Fibroblast of skin of back (primary cell): ENCODE data around the gene SAMD8.
"Not testable (repeated sequence)": the region's sequence is repeated elsewhere in the genome, so short reads cannot be mapped to it uniquely, and the experiment has no call there.

Experiments
- DNase-seq: peaks from one replicate; pipeline ENCODE4 v3.0.0-alpha.2; 2013

The SAMD8 gene

DNA sequence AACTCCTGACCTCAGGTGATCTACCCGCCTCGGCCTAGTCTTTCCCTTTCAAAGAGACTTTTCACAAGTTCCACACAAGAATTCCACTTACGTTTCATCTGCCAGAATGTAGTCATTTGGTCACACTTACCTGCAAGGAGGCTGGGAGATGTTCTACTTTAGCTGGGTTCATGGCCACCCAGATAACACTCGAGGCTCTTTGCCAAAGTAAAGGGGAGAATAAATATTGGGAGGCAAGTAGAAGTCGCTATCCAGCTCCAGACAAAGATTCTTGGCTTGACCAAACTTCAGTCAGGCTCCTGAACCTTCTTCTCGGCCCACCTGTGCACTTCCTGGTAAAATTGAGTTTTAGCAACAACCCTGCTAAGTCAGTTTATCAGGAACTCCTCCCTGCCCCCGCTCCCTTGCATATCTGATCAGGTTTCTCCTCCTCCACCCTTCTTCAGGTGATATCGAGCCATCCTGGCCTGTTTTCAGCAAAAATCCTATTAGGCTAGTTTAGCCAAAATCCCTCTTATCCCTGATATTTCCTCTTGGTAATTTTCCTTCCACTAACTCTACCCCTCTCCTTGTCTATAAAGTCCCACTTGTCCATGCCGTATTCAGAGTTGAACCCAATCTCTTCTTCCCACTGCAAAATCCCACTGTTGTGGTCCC is 25.1 kb upstream of the SAMD8 start:
- no peak for DNase-seq

DNA sequence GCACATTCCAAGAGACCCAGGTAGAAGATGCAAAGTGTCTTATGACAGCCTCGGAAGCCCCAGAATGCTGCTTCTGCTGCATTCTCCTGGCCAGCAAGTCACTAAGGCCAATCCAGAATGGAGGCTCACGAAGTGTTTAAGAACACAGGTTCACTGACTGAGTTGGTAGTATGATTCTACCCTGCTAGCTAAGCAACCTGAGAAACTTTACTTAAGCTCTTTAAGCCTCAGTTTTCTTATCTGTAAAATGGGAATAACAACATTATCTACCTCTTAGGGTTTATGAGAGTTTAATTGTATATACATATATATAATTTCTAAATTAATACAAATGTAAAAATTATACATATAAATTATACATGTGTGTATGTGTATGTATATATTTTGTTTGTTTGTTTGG is 22.8 kb upstream of the SAMD8 start:
- no peak for DNase-seq

DNA sequence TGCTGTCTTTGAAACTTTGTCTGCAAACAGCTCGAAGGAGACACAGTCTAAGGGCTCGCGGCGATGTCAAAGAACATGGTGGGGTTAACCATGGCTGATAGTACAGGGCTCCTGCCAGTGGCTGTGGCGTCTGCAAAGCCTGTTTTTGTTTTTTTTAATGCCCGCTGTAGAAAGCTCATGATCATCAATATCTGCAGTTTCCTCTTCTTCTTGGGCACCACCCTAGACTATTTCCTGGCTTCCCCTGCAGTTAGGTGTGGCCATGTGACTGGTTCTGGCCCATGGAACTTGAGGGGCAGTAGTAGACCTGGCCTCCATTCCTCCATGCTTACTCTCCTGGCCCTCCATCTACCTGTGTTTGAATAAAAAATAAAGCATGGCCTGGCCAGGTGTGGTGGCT is 21.8 kb upstream of the SAMD8 start:
- no peak for DNase-seq

- no peak for DNase-seq
Measured at GRCh38 chr10:75091146-75091545, 20.3 kb upstream of the SAMD8 start.

GRCh38 chr10:75094465-75094864 is 17.0 kb upstream of the SAMD8 start:
- DNase-seq = no peak

- no peak for DNase-seq
Measured at GRCh38 chr10:75095631-75096030, 15.8 kb upstream of the SAMD8 start.

GRCh38 chr10:75096749-75097148 is 14.7 kb upstream of the SAMD8 start:
- no peak for DNase-seq

DNA sequence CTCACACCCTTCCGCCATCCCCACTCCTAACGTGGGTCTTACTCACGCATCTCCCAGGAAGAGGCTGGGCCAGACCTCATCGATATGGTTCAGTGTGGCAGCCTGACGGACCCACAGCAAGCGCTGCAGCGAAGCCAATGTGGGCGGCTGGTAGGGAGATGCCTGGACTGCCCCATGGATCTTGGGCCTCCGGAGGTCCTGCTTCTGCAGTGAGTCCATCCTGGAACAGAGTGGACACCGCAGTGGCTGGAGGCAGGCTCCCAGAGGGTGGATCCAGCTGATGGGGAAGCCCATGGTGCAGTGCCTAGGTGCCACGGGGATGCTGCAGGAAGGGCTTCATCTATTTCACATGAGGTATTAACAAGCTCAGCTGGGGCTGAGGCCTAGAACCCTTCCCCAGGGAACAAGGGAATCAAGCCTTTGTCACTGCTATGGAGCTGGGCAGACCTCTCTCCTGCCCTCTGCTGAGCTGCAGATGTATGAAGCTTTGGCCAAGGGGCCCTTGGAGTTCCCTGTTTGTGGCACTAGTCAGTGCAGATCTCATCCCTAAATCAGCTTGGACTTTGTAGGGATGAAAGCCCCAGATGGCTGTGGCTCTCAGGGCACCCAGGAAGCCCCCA is 13.7 kb upstream of the SAMD8 start:
- DNase-seq = peak; percentile 34

DNA sequence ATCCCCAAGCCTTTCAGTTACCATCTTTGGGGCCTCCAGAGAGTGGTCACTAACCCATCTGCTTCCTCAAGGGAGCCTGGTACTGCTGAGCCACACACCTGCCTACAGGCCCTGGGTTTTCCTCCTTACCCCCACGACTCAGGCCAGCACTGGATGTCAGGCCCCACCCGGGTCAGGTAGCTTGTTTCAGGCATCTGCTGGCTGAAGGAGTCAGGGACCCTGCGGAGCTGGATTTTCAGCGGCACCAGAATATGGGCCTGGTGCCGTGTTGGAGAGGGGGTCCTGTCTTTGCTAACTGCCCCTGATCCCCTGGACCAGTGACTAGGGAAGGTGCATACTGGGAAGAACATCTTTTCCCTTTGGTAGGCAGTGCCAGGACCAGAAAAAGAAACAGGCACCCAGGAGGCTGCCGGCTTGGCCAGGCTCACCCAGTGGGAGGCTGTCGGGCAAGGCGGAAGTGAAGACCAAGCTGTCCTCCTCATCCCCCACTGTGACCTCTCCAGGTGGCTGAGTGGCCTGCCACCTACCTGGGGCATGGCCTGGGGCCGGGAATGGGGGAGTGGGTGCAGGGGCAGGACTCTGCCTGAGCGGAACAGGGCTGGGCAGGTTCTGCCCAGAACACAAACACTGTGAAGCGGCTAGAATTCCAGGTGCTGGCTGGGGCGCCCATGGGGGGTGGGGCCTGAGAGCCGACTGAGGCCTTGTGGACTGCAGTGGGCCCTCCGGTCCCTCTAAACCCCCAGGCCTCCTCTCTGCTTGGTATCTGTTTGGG is 12.4 kb upstream of the SAMD8 start:
- no peak for DNase-seq

GRCh38 chr10:75099952-75100763 is 11.3 kb upstream of the SAMD8 start:
- DNase-seq = peak; percentile 57

GRCh38 chr10:75100764-75101291 is 10.6 kb upstream of the SAMD8 start:
- no peak for DNase-seq

- DNase-seq = no peak
Measured at GRCh38 chr10:75101416-75102251, 9.8 kb upstream of the SAMD8 start.

DNA sequence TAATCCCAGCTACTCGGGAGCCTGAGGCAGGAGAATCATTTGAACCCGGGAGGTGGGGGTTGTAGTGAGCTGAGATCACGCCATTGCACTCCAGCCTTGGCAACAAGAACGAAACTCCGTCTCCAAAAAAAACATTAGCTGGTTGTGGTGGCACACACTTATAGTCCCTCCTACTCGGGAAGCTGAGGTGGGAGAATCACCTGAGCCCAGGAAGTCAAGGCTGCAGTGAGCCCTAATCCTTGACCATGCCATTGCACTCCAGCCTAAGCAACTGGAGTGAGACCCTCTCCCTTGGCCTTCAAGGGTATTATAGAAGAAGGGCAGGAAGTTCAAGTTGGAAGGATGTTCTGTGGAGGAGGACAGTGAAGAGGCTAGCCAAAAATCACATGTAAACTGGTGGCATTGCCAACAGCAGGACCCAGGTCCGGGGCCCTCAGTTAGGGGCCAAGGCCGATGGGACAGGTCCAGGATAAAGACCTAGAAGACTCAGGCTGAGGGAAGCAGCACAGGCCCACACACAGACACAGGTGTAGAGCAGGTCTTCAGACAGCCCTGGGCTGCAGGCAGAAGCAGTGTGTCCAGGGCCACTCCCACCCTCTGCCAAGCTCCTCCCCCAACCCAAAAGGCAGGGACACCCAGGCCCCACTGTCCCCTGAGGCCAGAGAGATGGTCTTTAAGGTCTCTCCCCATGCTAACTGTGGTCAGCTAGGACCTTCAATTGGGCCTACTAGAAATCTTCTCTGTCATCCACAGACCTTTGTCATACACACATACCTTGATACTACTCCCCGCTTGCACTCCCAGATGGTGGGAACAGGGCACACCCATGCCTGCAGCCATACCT is 8.4 kb upstream of the SAMD8 start:
- DNase-seq = no peak

GRCh38 chr10:75103881-75104686 is 7.4 kb upstream of the SAMD8 start:
- no peak for DNase-seq

DNA sequence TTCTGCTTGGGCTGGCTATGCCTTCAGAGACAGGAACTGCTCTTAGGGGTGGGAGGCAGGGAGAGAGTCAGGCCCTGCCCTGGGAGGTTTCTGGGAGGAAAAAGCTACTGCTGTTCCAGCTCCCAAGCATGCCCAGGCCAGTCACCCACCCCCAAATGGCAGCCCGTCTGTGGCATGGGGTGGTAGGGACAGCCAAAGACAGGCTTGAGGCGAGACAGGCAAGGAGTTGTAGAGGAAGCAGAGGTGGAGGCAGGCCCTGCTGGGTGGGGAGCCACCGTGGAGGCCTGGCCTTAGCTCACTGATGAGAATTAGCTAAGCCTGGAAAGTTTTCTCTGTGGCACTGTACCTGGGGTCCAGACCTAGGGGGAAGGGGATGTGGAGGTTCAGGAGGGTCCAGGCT is 6.6 kb upstream of the SAMD8 start:
- DNase-seq = no peak

DNA sequence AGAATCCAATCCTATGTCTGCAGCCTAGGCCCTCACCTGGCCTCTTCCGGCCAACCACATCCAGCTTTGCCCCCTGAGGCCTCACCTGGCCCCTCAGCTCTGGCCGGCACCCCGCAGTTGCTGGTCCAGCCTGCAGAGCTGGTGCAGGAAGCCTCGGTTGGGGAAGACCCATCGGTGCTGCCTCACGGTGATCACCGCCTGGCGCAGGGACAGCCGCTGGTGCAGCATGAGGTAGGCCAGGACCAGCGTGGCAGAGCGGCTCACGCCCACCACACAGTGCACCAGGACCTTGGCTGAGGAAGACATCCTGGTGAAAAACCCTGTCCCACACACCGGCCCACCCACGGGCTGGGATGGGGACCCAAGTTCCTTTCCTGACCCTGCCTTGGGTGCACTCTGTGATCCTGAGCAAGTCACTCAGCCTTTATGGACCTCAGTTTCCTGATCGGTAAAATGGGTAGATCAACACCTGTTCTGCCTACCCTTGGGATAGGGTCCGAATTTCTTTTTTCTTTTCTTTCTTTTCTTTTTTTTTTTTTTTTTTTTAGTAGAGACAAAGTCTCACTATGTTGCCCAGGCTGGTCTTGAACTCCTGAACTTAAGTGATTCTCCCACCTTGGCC is 5.8 kb upstream of the SAMD8 start:
- DNase-seq = no peak

DNA sequence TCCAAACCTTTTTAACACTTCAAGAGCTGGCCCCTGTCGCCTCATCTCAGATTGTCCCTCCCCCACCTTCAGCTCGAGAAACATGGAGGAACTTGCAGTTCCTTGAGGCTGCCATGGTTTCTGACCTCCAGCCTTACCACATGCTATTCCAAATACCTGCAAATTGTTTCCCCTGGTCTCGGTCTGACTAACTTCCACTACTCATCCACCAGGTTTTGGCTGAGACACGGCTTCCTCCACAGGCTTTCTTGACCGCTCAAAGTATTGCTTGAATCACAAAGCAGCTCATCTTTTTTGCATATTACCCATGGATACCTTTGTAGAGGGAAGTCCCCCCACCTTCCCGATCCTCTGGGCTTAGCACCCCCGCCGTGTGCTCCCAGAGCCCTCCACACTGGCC is 5.2 kb upstream of the SAMD8 start:
- no peak for DNase-seq

GRCh38 chr10:75106891-75107290 is 4.6 kb upstream of the SAMD8 start:
- DNase-seq = not testable (repeated sequence)
